Spleen (tissue), 7 donors: Measurements from ENCODE around the gene CCDC106.

Experiments
- POLR2A ChIP-seq, 3 donors: fragments of 450-650 bp; IDR thresholded peaks; one replicate each; pipeline ENCODE4 v1.5.1; 2017; ENCODE audit warnings: antibody characterized with exemption in 3 of 3, mild to moderate bottlenecking in 1 of 3
- POLR2AphosphoS5 ChIP-seq, 3 donors: sonication (generic); formaldehyde crosslinking; IDR thresholded peaks; one replicate each; pipeline ENCODE4 v1.5.1; 2017; ENCODE audit warnings: antibody characterized with exemption in 3 of 3
- TF ChIP-seq, protein P1 (sequence below), 11 experiments: fragments of 200-600 bp in 7 of 11; fragments of 450-650 bp in 4 of 11; sonication (generic) in 4 of 11; IDR thresholded peaks in 8 of 11; conservative IDR thresholded peaks in 3 of 11; 1 replicate in 7 of 11; 2 replicates in 4 of 11; pipeline versions ENCODE4 v1.4.0 to v1.8.0; 2016 to 2021; ENCODE audit warnings: antibody characterized with exemption in 11 of 11, inconsistent platforms in 4 of 11, mild to moderate bottlenecking in 1 of 11
- donor health status: DM: no; HTN: no; CAD: no; lungs with moderate emphysema.
- donor health status: DM: no; HTN: no; CAD: no.
- donor health status: DM: no; HTN: no; CAD: no.

- TF ChIP-seq, protein P1, sequence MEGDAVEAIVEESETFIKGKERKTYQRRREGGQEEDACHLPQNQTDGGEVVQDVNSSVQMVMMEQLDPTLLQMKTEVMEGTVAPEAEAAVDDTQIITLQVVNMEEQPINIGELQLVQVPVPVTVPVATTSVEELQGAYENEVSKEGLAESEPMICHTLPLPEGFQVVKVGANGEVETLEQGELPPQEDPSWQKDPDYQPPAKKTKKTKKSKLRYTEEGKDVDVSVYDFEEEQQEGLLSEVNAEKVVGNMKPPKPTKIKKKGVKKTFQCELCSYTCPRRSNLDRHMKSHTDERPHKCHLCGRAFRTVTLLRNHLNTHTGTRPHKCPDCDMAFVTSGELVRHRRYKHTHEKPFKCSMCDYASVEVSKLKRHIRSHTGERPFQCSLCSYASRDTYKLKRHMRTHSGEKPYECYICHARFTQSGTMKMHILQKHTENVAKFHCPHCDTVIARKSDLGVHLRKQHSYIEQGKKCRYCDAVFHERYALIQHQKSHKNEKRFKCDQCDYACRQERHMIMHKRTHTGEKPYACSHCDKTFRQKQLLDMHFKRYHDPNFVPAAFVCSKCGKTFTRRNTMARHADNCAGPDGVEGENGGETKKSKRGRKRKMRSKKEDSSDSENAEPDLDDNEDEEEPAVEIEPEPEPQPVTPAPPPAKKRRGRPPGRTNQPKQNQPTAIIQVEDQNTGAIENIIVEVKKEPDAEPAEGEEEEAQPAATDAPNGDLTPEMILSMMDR (IDR thresholded peaks at IDR 0.05 in 8 of 11, conservative IDR thresholded peaks at IDR 0.05 in 3 of 11) = peak; percentile 71 to 95 (median 87)
- no peak for TF ChIP-seq POLR2A (IDR thresholded peaks at IDR 0.05)
- no peak for TF ChIP-seq POLR2AphosphoS5 (IDR thresholded peaks at IDR 0.05)
These were observed 15.6 kb upstream of the CCDC106 start for GRCh38 chr19:55632463-55632834.
